ENCODE data around the gene PDGFD. TPM values are rescaled to one million over a fixed set of nuclear protein-coding genes. Genes with fewer than 3 reads are reported as not detected.

PDGFD gene
- total and polyA plus RNA-seq, 2 experiments from 2014 or later, result 1.9 to 4.5 TPM

GRCh38 chr11:103920449-103920848 lies 243.5 kb downstream of the PDGFD start:
- Histone ChIP-seq H3K27me3 (ENCODE audit: insufficient read depth) (no peaks in the 10 kb centered on the region), H3K27ac (ENCODE audit: low read depth) (no peak overlapping the region), H2AFZ (no peak overlapping the region), H3K9me2 (ENCODE audit: insufficient read depth) (no peaks in the 10 kb centered on the region), H3K4me1 (ENCODE audit: insufficient read depth) (no peaks in the 10 kb centered on the region), H4K20me1 (replicated peaks; ENCODE audit: insufficient read depth) (no peaks in the 10 kb centered on the region), H3K4me3 (no peak overlapping the region), H3K79me2 (replicated peaks; ENCODE audit: insufficient read depth) (no peaks in the 10 kb centered on the region), H3F3A (replicated peaks; ENCODE audit: low read depth) (no peaks in the 10 kb centered on the region), H3K4me2 (no peak overlapping the region), H3K36me3 (ENCODE audit: insufficient read depth) (no peaks in the 10 kb centered on the region)
- Mint-ChIP-seq H3K27me3 (ENCODE audit: insufficient read depth, low read depth, poor library complexity) (no peaks in the 10 kb centered on the region), H3K9me3 (peaks cover 8% of the 10 kb centered on the region; the same call in 2 of the 3 replicates), H3K4me3 (no peak overlapping the region), H3K36me3 (ENCODE audit: low read depth) (0 out of 3 replicates have a peak, but pooled peaks cover under 1% of the 10 kb centered on the region), H3K4me1 (peaks cover 9% of the 10 kb centered on the region; the same call in 2 of the 3 replicates), H3K27ac (no peak overlapping the region)
- DNase-seq (ENCODE audit: low spot score), result no peak
- TF ChIP-seq STAT1 (IDR thresholded peaks at IDR 0.05; ENCODE audit: unreplicated experiment) (no peak), EZH2phosphoT487 (IDR thresholded peaks at IDR 0.05; ENCODE audit: unreplicated experiment) (no peak), CREB1 (CRISPR knock-in tag; IDR thresholded peaks at IDR 0.05; ENCODE audit: low read depth) (no peak), JUNB (IDR thresholded peaks at IDR 0.05; ENCODE audit: unreplicated experiment) (no peak)
- TF ChIP-seq, protein P1, sequence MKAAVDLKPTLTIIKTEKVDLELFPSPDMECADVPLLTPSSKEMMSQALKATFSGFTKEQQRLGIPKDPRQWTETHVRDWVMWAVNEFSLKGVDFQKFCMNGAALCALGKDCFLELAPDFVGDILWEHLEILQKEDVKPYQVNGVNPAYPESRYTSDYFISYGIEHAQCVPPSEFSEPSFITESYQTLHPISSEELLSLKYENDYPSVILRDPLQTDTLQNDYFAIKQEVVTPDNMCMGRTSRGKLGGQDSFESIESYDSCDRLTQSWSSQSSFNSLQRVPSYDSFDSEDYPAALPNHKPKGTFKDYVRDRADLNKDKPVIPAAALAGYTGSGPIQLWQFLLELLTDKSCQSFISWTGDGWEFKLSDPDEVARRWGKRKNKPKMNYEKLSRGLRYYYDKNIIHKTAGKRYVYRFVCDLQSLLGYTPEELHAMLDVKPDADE (IDR thresholded peaks at IDR 0.05), result no peak
- no peak for ATAC-seq

DNA sequence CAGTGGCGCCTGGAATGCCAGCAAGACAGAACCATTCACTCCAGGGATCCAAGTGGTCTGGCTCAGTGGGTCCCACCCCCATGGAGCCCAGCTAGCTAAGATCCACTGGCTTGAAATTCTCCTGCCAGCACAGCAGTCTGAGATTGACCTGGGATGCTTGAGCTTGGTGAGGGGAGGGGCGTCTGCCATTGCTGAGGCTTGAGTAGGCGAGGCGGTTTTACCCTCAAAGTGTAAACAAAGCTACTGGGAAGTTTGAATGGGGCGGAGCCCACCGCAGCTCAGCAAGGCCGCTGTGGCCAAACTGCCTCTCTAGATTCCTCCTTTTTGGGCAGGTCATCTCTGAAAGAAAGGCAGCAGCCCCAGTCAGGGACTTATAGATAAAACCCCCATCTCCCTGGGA lies 253.2 kb downstream of the PDGFD start:
- H3K9me2 ChIP-seq (ENCODE audit: insufficient read depth), result no peaks in the 10 kb centered on the region
- H3K4me1 Mint-ChIP-seq, result no peaks in the 10 kb centered on the region
- ATAC-seq (no peak), DNase-seq (ENCODE audit: low spot score) (peak; percentile 4)
- H3K27ac Mint-ChIP-seq, result no peak overlapping the region
- H3K27me3 ChIP-seq (ENCODE audit: insufficient read depth), result no peaks in the 10 kb centered on the region
- no peak overlapping the region for H3K27ac ChIP-seq (ENCODE audit: low read depth)
- no peaks in the 10 kb centered on the region for H3K36me3 ChIP-seq (ENCODE audit: insufficient read depth)
- no peaks in the 10 kb centered on the region for H4K20me1 ChIP-seq (replicated peaks; ENCODE audit: insufficient read depth)
- no peaks in the 10 kb centered on the region for H3F3A ChIP-seq (replicated peaks; ENCODE audit: low read depth)
- H2AFZ ChIP-seq, result no peak overlapping the region
- no peak overlapping the region for H3K4me3 ChIP-seq
- no peak overlapping the region for H3K4me3 Mint-ChIP-seq
- H3K36me3 Mint-ChIP-seq (ENCODE audit: low read depth), result peaks cover 39% of the 10 kb centered on the region
- no peak overlapping the region for H3K4me2 ChIP-seq
- no peaks in the 10 kb centered on the region for H3K79me2 ChIP-seq (replicated peaks; ENCODE audit: insufficient read depth)
- H3K9me3 Mint-ChIP-seq, result peaks cover 34% of the 10 kb centered on the region
- no peaks in the 10 kb centered on the region for H3K4me1 ChIP-seq (ENCODE audit: insufficient read depth)
- H3K27me3 Mint-ChIP-seq (ENCODE audit: insufficient read depth, low read depth, poor library complexity), result no peaks in the 10 kb centered on the region
- TF ChIP-seq NANOG (IDR thresholded peaks at IDR 0.05; ENCODE audit: borderline replicate concordance) (no peak), EZH2phosphoT487 (IDR thresholded peaks at IDR 0.05; ENCODE audit: unreplicated experiment) (no peak), REST (IDR thresholded peaks at IDR 0.05; ENCODE audit: unreplicated experiment) (no peak), POLR2AphosphoS5 (IDR thresholded peaks at IDR 0.05; ENCODE audit: low read depth) (no peak)
- TF ChIP-seq, protein P2, sequence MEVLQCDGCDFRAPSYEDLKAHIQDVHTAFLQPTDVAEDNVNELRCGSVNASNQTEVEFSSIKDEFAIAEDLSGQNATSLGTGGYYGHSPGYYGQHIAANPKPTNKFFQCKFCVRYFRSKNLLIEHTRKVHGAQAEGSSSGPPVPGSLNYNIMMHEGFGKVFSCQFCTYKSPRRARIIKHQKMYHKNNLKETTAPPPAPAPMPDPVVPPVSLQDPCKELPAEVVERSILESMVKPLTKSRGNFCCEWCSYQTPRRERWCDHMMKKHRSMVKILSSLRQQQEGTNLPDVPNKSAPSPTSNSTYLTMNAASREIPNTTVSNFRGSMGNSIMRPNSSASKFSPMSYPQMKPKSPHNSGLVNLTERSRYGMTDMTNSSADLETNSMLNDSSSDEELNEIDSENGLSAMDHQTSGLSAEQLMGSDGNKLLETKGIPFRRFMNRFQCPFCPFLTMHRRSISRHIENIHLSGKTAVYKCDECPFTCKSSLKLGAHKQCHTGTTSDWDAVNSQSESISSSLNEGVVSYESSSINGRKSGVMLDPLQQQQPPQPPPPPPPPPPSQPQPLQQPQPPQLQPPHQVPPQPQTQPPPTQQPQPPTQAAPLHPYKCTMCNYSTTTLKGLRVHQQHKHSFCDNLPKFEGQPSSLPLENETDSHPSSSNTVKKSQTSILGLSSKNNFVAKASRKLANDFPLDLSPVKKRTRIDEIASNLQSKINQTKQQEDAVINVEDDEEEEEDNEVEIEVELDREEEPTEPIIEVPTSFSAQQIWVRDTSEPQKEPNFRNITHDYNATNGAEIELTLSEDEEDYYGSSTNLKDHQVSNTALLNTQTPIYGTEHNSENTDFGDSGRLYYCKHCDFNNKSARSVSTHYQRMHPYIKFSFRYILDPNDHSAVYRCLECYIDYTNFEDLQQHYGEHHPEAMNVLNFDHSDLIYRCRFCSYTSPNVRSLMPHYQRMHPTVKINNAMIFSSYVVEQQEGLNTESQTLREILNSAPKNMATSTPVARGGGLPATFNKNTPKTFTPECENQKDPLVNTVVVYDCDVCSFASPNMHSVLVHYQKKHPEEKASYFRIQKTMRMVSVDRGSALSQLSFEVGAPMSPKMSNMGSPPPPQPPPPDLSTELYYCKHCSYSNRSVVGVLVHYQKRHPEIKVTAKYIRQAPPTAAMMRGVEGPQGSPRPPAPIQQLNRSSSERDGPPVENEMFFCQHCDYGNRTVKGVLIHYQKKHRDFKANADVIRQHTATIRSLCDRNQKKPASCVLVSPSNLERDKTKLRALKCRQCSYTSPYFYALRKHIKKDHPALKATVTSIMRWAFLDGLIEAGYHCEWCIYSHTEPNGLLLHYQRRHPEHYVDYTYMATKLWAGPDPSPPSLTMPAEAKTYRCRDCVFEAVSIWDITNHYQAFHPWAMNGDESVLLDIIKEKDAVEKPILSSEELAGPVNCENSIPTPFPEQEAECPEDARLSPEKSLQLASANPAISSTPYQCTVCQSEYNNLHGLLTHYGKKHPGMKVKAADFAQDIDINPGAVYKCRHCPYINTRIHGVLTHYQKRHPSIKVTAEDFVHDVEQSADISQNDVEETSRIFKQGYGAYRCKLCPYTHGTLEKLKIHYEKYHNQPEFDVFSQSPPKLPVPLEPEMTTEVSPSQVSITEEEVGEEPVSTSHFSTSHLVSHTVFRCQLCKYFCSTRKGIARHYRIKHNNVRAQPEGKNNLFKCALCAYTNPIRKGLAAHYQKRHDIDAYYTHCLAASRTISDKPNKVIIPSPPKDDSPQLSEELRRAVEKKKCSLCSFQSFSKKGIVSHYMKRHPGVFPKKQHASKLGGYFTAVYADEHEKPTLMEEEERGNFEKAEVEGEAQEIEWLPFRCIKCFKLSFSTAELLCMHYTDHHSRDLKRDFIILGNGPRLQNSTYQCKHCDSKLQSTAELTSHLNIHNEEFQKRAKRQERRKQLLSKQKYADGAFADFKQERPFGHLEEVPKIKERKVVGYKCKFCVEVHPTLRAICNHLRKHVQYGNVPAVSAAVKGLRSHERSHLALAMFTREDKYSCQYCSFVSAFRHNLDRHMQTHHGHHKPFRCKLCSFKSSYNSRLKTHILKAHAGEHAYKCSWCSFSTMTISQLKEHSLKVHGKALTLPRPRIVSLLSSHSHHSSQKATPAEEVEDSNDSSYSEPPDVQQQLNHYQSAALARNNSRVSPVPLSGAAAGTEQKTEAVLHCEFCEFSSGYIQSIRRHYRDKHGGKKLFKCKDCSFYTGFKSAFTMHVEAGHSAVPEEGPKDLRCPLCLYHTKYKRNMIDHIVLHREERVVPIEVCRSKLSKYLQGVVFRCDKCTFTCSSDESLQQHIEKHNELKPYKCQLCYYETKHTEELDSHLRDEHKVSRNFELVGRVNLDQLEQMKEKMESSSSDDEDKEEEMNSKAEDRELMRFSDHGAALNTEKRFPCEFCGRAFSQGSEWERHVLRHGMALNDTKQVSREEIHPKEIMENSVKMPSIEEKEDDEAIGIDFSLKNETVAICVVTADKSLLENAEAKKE (CRISPR knock-in tag; IDR thresholded peaks at IDR 0.05), result no peak
- TF ChIP-seq, protein P1 (IDR thresholded peaks at IDR 0.05), result no peak
